Transverse colon (tissue), 4 donors: Measurements from ENCODE around the gene SDR39U1. TPM values are rescaled to one million over a fixed set of nuclear protein-coding genes. Genes with fewer than 3 reads are reported as not detected.

ENCODE experiments used
- DNase-seq: peaks from one replicate; pipeline ENCODE4 v3.0.0-alpha.2; 2019
- H3K27ac ChIP-seq, 4 donors: fragments of 200-600 bp; sonication (generic); 2 replicates each; pipeline ENCODE4 v1.5.1; 2016 to 2018; ENCODE audit warnings: inconsistent platforms in 4 of 4
- H3K27me3 ChIP-seq: fragments of 200-600 bp; sonication (generic); 2 replicates; pipeline ENCODE4 v1.5.1; 2017; ENCODE audit warnings: inconsistent platforms
- H3K36me3 ChIP-seq, 4 donors: fragments of 200-600 bp; sonication (generic); 2 replicates each; pipeline ENCODE4 v1.5.1; 2017 to 2019; ENCODE audit warnings: inconsistent platforms in 4 of 4
- H3K4me1 ChIP-seq, 4 donors: fragments of 200-600 bp; sonication (generic); 2 replicates each; pipeline ENCODE4 v1.5.1; 2017 to 2020; ENCODE audit warnings: inconsistent platforms in 4 of 4
- H3K4me3 ChIP-seq, 4 donors: fragments of 200-600 bp; sonication (generic); 1 replicate in 1 of 4; 2 replicates in 3 of 4; pipeline versions ENCODE4 v1.5.1 to v1.6.1; 2017 to 2019; ENCODE audit warnings: inconsistent platforms in 4 of 4
- H3K9me3 ChIP-seq, 2 donors: fragments of 200-600 bp; sonication (generic); 2 replicates each; pipeline ENCODE4 v1.5.1; 2017 to 2019; ENCODE audit warnings: inconsistent platforms in 2 of 2
- EP300 ChIP-seq: sonication (generic); formaldehyde crosslinking; IDR thresholded peaks from one replicate; pipeline ENCODE4 v1.6.1; 2017; ENCODE audit warnings: antibody characterized with exemption, low read depth
- POLR2A ChIP-seq: fragments of 450-650 bp; IDR thresholded peaks from one replicate; pipeline ENCODE4 v1.6.1; 2016; ENCODE audit warnings: antibody characterized with exemption, mild to moderate bottlenecking, moderate library complexity
- POLR2AphosphoS5 ChIP-seq, 3 donors: sonication (generic); formaldehyde crosslinking; IDR thresholded peaks; one replicate each; pipeline ENCODE4 v1.6.1; 2016; ENCODE audit warnings: antibody characterized with exemption in 3 of 3
- WGBS, 2 donors: methylation state at CpG; one replicate each; pipeline ENCODE4 v1.1.5; 2018; ENCODE audit warnings: low coverage in 1 of 2; 5-methylcytosine and 5-hydroxymethylcytosine counted together
- in situ Hi-C, 4 donors: fragments of 200-750 bp; cut with MboI; loops; one replicate each; pipeline versions ENCODE4 v1.15.0 to v1.15.1; 2017; ENCODE audit warnings: low sequenced_read_pairs in 3 of 4, low pct_ligation_motif_present in 1 of 4, low pct_unique_long_range_greater_than_20kb in 1 of 4
- intact Hi-C: fragments of 100-400 bp; cut with DNase I; formaldehyde crosslinking; loops from one replicate; pipeline ENCODE4 v1.15.1; 2023; ENCODE audit warnings: low total_unique reads
- total RNA-seq, 4 donors: library from RNA; depleted of rRNA; stranded (reverse); fragments of >200 nt; gene quantifications; one replicate each; pipeline ENCODE4 v1.1.0, GENCODE V29; 2016
- TF ChIP-seq, protein P1 (sequence below), 5 experiments: fragments of 200-600 bp in 3 of 5; fragments of 450-650 bp in 2 of 5; sonication (generic) in 3 of 5; IDR thresholded peaks; 1 replicate in 2 of 5; 2 replicates in 3 of 5; pipeline ENCODE4 v1.5.1; 2016 to 2017; ENCODE audit warnings: antibody characterized with exemption in 5 of 5, inconsistent platforms in 3 of 5, mild to moderate bottlenecking in 2 of 5, moderate library complexity in 1 of 5

Gene SDR39U1
- total RNA-seq, 4 donors from 2014 or later: 18.3 to 202 (median 39.3) TPM

DNA sequence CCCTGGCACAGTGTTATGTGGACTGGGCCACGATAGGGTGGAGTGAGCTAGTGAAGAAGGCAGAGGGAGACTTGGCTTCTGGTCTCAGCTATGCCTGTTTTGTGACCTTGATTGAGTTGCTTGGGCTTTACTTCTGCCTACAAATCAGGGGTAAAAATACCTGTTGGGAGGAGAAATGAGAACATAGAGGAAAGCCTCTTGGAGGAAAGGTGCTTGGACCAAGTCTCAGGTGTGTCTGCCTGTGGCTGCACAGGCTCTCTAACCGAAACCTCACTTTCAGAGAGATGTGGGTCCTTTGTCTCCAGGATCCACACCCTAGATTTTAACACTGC lies 4.9 kb downstream of the SDR39U1 start:
- H3K9me3 ChIP-seq: no peaks in the 10 kb centered on the region
- TF ChIP-seq POLR2AphosphoS5 (IDR thresholded peaks at IDR 0.05) (peak in 1 of 3 donors; percentile 11), EP300 (no peak), POLR2A (no peak)
- TF ChIP-seq, protein P1, sequence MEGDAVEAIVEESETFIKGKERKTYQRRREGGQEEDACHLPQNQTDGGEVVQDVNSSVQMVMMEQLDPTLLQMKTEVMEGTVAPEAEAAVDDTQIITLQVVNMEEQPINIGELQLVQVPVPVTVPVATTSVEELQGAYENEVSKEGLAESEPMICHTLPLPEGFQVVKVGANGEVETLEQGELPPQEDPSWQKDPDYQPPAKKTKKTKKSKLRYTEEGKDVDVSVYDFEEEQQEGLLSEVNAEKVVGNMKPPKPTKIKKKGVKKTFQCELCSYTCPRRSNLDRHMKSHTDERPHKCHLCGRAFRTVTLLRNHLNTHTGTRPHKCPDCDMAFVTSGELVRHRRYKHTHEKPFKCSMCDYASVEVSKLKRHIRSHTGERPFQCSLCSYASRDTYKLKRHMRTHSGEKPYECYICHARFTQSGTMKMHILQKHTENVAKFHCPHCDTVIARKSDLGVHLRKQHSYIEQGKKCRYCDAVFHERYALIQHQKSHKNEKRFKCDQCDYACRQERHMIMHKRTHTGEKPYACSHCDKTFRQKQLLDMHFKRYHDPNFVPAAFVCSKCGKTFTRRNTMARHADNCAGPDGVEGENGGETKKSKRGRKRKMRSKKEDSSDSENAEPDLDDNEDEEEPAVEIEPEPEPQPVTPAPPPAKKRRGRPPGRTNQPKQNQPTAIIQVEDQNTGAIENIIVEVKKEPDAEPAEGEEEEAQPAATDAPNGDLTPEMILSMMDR (IDR thresholded peaks at IDR 0.05): no peak
- no peak overlapping the region for H3K4me3 ChIP-seq
- no peaks in the 10 kb centered on the region for H3K27me3 ChIP-seq
- H3K36me3 ChIP-seq: peaks cover 0 to 27% (median 10%) of the 10 kb centered on the region in 4 donors
- in situ Hi-C loops (loop anchor here (10.0 to 25.0 kb wide), 5 partner anchors 73 to 200 kb away; partner anchors contain the start of genes TINF2 (in 4 of the 4), GMPR2 (in 3 of the 4), NEDD8 (in 3 of the 4) and ADCY4 (in 2 of the 4)), intact Hi-C loops (loop anchor here (2.0 kb wide), 1 partner anchor 105 kb away; no protein-coding TSS in a partner anchor)
- no peak for DNase-seq
- H3K27ac ChIP-seq: peak overlapping the region in 2 of 4 donors; percentile 48 to 69
- WGBS, 2 donors: 80% methylated on average over 2 of the region's 2 CpGs; no CpG with 5 or more reads in 1 of the 2 donors
- H3K4me1 ChIP-seq: peaks cover 7 to 47% (median 9%) of the 10 kb centered on the region in 4 donors

GRCh38 chr14:24437020-24437735 lies 5.4 kb downstream of the SDR39U1 start:
- Histone ChIP-seq H3K27me3 (no peaks in the 10 kb centered on the region), H3K4me3 (no peak overlapping the region), H3K27ac (peak overlapping the region; percentile 19 to 69 (median 52)), H3K4me1 (peaks cover 7 to 52% (median 14%) of the 10 kb centered on the region in 4 donors), H3K36me3 (peaks cover 0 to 32% (median 12%) of the 10 kb centered on the region in 4 donors), H3K9me3 (no peaks in the 10 kb centered on the region)
- DNase-seq: no peak
- WGBS, 2 donors: 77% methylated on average over 12 of the region's 12 CpGs; no CpG with 5 or more reads in 1 of the 2 donors
- intact Hi-C loops (loop anchor here (2.0 kb wide), 1 partner anchor 104 kb away; no protein-coding TSS in a partner anchor), in situ Hi-C loops (loop anchor here (10.0 to 25.0 kb wide), 5 partner anchors 72 to 200 kb away; partner anchors contain the start of genes TINF2 (in 4 of the 4), GMPR2 (in 3 of the 4), NEDD8 (in 3 of the 4) and ADCY4 (in 2 of the 4))
- TF ChIP-seq POLR2A (no peak), POLR2AphosphoS5 (IDR thresholded peaks at IDR 0.05) (no peak)
- TF ChIP-seq, protein P1 (IDR thresholded peaks at IDR 0.05): peak in 1 of 5 experiments; percentile 40

- intact Hi-C loops: loop anchor here (2.0 kb wide), 1 partner anchor 104 kb away; no protein-coding TSS in a partner anchor
- Histone ChIP-seq H3K4me1 (peaks cover 5 to 54% (median 15%) of the 10 kb centered on the region in 4 donors), H3K27me3 (no peaks in the 10 kb centered on the region), H3K4me3 (no peak overlapping the region), H3K9me3 (no peaks in the 10 kb centered on the region), H3K27ac (peak overlapping the region; percentile 19 to 69 (median 52)), H3K36me3 (peaks cover 0 to 34% (median 12%) of the 10 kb centered on the region in 4 donors)
- TF ChIP-seq, protein P1 (IDR thresholded peaks at IDR 0.05): peak; percentile 73 to 91 (median 77)
- TF ChIP-seq POLR2AphosphoS5 (IDR thresholded peaks at IDR 0.05) (peak in 2 of 3 donors; percentile 33 to 41), POLR2A (no peak)
- in situ Hi-C loops: loop anchor here (10.0 to 25.0 kb wide), 5 partner anchors 72 to 199 kb away; partner anchors contain the start of genes TINF2 (in 4 of the 4), GMPR2 (in 3 of the 4), NEDD8 (in 3 of the 4) and ADCY4 (in 2 of the 4)
- 10 to 58% methylated on average over 2 to 5 of the region's 5 CpGs for WGBS, 2 donors
- DNase-seq: no peak
These were observed 6.1 kb downstream of the SDR39U1 start for GRCh38 chr14:24436355-24437019.

DNA sequence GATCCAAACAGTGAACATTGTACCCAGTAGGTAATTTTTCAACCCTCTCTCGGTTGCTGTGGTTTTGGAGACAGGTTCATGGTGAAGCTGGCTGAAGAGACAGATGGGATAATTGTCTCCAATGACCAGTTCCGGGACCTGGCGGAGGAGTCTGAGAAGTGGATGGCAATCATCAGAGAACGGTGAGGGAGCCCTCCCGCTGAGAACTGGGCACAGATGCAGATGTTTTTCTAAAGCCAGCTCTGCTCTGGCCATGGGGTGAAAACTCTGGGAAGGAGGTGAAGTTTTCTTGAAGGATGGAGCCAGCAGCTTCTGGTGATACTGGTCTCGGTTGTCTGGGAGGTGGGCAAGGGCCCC lies 6.6 kb downstream of the SDR39U1 start:
- TF ChIP-seq POLR2A (no peak), EP300 (no peak), POLR2AphosphoS5 (IDR thresholded peaks at IDR 0.05) (no peak)
- TF ChIP-seq, protein P1 (IDR thresholded peaks at IDR 0.05): no peak
- H3K4me1 ChIP-seq: peaks cover 7 to 54% (median 17%) of the 10 kb centered on the region in 4 donors
- DNase-seq: no peak
- H3K36me3 ChIP-seq: peaks cover 0 to 34% (median 12%) of the 10 kb centered on the region in 4 donors
- intact Hi-C loops (loop anchor here (2.0 kb wide), 1 partner anchor 103 kb away; no protein-coding TSS in a partner anchor), in situ Hi-C loops (loop anchor here (10.0 to 25.0 kb wide), 5 partner anchors 71 to 199 kb away; partner anchors contain the start of genes TINF2 (in 4 of the 4), GMPR2 (in 3 of the 4), NEDD8 (in 3 of the 4) and ADCY4 (in 2 of the 4))
- H3K27ac ChIP-seq: peak overlapping the region; percentile 19 to 69 (median 40)
- H3K9me3 ChIP-seq: no peaks in the 10 kb centered on the region
- no peak overlapping the region for H3K4me3 ChIP-seq
- no peaks in the 10 kb centered on the region for H3K27me3 ChIP-seq
- 71 to 77% methylated on average over 6 of the region's 6 CpGs for WGBS, 2 donors
